RWPE2 (cell line): ENCODE results near the gene TERT.
A peak's percentile ranks its signal among the peaks of the same experiment; 100 is the strongest.
"Not testable (repeated sequence)": the region's sequence is repeated elsewhere in the genome, so short reads cannot be mapped to it uniquely, and the experiment has no call there.

ENCODE experiments used
- ATAC-seq: fragments of 200-7000 bp; cut with Tn5 transposase; 3 replicates; pipeline ENCODE4 v1.9.1; 2021; ENCODE audit warnings: low read depth
- DNase-seq: peaks from one replicate; pipeline ENCODE4 v3.0.0-alpha.2; 2020; ENCODE audit warnings: low spot score
- H3K27ac ChIP-seq: fragments of 450-650 bp; 2 replicates; pipeline ENCODE4 v1.5.1; 2017; ENCODE audit warnings: mild to moderate bottlenecking; ENCODE audit not compliant: poor library complexity, severe bottlenecking
- H3K27me3 ChIP-seq: fragments of 250-450 bp; sonication (Bioruptor Pico); 2 replicates; pipeline ENCODE4 v1.5.1; 2021; ENCODE audit warnings: mild to moderate bottlenecking, moderate library complexity; ENCODE audit not compliant: insufficient read depth, poor library complexity, severe bottlenecking
- H3K36me3 ChIP-seq: fragments of 250-450 bp; sonication (Bioruptor Pico); 2 replicates; pipeline ENCODE4 v1.5.1; 2020; ENCODE audit warnings: low read depth, mild to moderate bottlenecking, moderate library complexity
- H3K4me1 ChIP-seq: fragments of 250-450 bp; sonication (Bioruptor Pico); 2 replicates; pipeline ENCODE4 v1.5.1; 2021; ENCODE audit warnings: mild to moderate bottlenecking, moderate library complexity; ENCODE audit not compliant: insufficient read depth, poor library complexity, severe bottlenecking
- H3K4me3 ChIP-seq: fragments of 250-450 bp; sonication (Bioruptor Pico); 2 replicates; pipeline ENCODE4 v1.5.1; 2021; ENCODE audit warnings: mild to moderate bottlenecking, moderate library complexity; ENCODE audit not compliant: severe bottlenecking
- H3K9me3 ChIP-seq: fragments of 250-450 bp; sonication (Bioruptor Pico); 2 replicates; pipeline ENCODE4 v1.5.1; 2021; ENCODE audit warnings: mild to moderate bottlenecking, moderate library complexity; ENCODE audit not compliant: severe bottlenecking
- CTCF ChIP-seq: fragments of 450-650 bp; IDR thresholded peaks from one replicate; pipeline ENCODE4 v1.5.1; 2017; ENCODE audit warnings: mild to moderate bottlenecking, moderate library complexity; ENCODE audit not compliant: poor library complexity, severe bottlenecking

The TERT gene

GRCh38 chr5:1229822-1230221, 65.0 kb downstream of the TERT start:
- Histone ChIP-seq H3K4me1 (peaks cover 7% of the 10 kb centered on the region), H3K27me3 (peaks cover 36% of the 10 kb centered on the region), H3K9me3 (no peaks in the 10 kb centered on the region), H3K4me3 (no peak overlapping the region), H3K36me3 (no peaks in the 10 kb centered on the region), H3K27ac (no peak overlapping the region)
- no peak for TF ChIP-seq CTCF
- DNase-seq (no peak), ATAC-seq (no peak)

GRCh38 chr5:1229023-1229422, 65.8 kb downstream of the TERT start:
- H3K4me3 ChIP-seq, H3K9me3 ChIP-seq, H3K36me3 ChIP-seq, H3K4me1 ChIP-seq, H3K27ac ChIP-seq, ATAC-seq, DNase-seq: not testable (repeated sequence)
- peaks cover 44% of the 10 kb centered on the region for H3K27me3 ChIP-seq

GRCh38 chr5:1228120-1228519, 66.7 kb downstream of the TERT start:
- TF ChIP-seq CTCF = no peak
- Histone ChIP-seq H3K27ac (no peak overlapping the region), H3K36me3 (no peaks in the 10 kb centered on the region), H3K27me3 (peaks cover 46% of the 10 kb centered on the region), H3K4me1 (peaks cover 7% of the 10 kb centered on the region), H3K9me3 (no peaks in the 10 kb centered on the region), H3K4me3 (no peak overlapping the region)
- ATAC-seq (peak; percentile 18; the same call in 2 of the 3 replicates), DNase-seq (no peak)

DNA sequence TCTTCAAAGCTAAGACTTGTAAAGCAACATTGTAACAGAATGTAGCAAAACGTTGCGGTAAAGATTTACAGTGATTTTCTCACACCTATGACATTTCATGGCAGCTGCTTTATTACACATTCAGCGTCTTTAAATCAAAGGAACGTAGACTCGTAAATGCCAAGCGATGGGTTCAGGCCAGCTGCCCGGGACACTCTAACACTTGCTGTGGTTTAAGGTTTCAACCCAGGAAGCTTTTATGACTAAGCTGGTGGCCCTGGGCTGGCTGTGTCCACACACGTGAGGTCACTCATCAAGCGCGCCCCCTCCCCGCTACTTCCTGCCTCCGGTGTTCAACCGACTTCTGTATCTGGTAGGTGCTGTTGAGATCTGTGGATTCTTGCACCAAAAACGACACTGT, 67.2 kb downstream of the TERT start:
- H3K4me3 ChIP-seq = no peak overlapping the region
- no peak for TF ChIP-seq CTCF
- H3K9me3 ChIP-seq = no peaks in the 10 kb centered on the region
- peaks cover 7% of the 10 kb centered on the region for H3K4me1 ChIP-seq
- ATAC-seq (peak; percentile 66), DNase-seq (no peak)
- no peak overlapping the region for H3K27ac ChIP-seq
- H3K27me3 ChIP-seq = peaks cover 46% of the 10 kb centered on the region
- no peaks in the 10 kb centered on the region for H3K36me3 ChIP-seq

- TF ChIP-seq CTCF = no peak
- Histone ChIP-seq H3K27ac (no peak overlapping the region), H3K36me3 (no peaks in the 10 kb centered on the region), H3K4me1 (peaks cover 7% of the 10 kb centered on the region), H3K9me3 (no peaks in the 10 kb centered on the region), H3K4me3 (no peak overlapping the region), H3K27me3 (peaks cover 46% of the 10 kb centered on the region)
- ATAC-seq (no peak), DNase-seq (no peak)
Measured at GRCh38 chr5:1226839-1227581, 67.9 kb downstream of the TERT start.
